A673 (cell line): ENCODE measurements around the gene LCA5.

Experiments used
- EZH2 ChIP-seq: fragments of 200-600 bp; sonication (generic); IDR thresholded peaks from 2 replicates; pipeline ENCODE4 v1.6.1; 2017; ENCODE audit warnings: borderline replicate concordance, low read depth, mild to moderate bottlenecking, mixed read lengths, antibody characterized with exemption, low read length; ENCODE audit not compliant: poor library complexity, severe bottlenecking
- TF ChIP-seq, protein P1 (sequence below): fragments of 300-800, 200-600 bp; sonication (generic); conservative IDR thresholded peaks from 2 replicates; pipeline ENCODE4 v1.5.1; 2017; ENCODE audit warnings: low read depth, mild to moderate bottlenecking, antibody characterized with exemption, low read length, moderate library complexity, mixed read lengths

DNA sequence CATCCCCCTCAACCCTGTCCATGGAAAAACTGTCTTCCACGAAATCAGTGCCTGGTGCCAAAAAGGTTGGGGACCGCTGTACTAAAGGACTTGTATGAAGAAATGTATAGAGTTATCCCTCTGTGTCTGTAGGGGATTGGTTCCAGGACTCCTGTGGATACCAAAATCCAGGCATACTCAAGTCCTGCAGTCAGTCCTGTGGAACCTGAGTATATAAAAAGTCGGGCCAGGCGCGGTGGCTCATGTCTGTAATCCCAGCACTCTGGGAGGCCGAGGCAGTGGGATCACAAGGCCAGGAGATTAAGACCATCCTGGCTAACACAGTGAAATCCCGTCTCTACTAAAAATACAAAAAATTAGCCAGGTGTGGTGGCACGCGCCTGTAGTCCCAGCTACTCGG lies 42.0 kb downstream of the LCA5 start:
- TF ChIP-seq, protein P1, sequence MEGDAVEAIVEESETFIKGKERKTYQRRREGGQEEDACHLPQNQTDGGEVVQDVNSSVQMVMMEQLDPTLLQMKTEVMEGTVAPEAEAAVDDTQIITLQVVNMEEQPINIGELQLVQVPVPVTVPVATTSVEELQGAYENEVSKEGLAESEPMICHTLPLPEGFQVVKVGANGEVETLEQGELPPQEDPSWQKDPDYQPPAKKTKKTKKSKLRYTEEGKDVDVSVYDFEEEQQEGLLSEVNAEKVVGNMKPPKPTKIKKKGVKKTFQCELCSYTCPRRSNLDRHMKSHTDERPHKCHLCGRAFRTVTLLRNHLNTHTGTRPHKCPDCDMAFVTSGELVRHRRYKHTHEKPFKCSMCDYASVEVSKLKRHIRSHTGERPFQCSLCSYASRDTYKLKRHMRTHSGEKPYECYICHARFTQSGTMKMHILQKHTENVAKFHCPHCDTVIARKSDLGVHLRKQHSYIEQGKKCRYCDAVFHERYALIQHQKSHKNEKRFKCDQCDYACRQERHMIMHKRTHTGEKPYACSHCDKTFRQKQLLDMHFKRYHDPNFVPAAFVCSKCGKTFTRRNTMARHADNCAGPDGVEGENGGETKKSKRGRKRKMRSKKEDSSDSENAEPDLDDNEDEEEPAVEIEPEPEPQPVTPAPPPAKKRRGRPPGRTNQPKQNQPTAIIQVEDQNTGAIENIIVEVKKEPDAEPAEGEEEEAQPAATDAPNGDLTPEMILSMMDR: no peak
- no peak for TF ChIP-seq EZH2
